Pancreas (tissue), 10 donors: ENCODE results near the gene FAM228B. TPM values are rescaled to one million over a fixed set of nuclear protein-coding genes. Genes with fewer than 3 reads are reported as not detected.

ENCODE experiments used
- ATAC-seq, 4 donors: fragments of 200-7000 bp; cut with Tn5 transposase; one replicate each; pipeline versions ENCODE4 v1.8.0 to v1.9.1; 2020; ENCODE audit warnings: mild to moderate bottlenecking in 4 of 4, moderate library complexity in 4 of 4
- DNase-seq, 6 donors: peaks; one replicate each; pipeline ENCODE4 v3.0.0-alpha.2; 2020
- FAIRE-seq: peaks from 2 replicates; lab custom pipeline; 2012; peaks lifted over from hg19 to GRCh38; lab: Jason Lieb, UNC
- H3K27ac ChIP-seq, 4 donors: fragments of 200-600 bp; sonication (generic); 1 replicate in 3 of 4; 2 replicates in 1 of 4; pipeline versions ENCODE4 v1.5.0 to v1.8.0; 2020
- H3K27me3 ChIP-seq, 4 donors: fragments of 200-600 bp; one replicate each; pipeline ENCODE4 v1.8.0; 2021
- H3K36me3 ChIP-seq, 3 donors: fragments of 200-600 bp; sonication (generic) in 1 of 3; one replicate each; pipeline versions ENCODE4 v1.5.0 to v1.8.0; 2020 to 2021
- H3K4me1 ChIP-seq, 3 donors: fragments of 200-600 bp; one replicate each; pipeline ENCODE4 v1.8.0; 2021
- H3K4me3 ChIP-seq, 4 donors: fragments of 200-600 bp; sonication (generic) in 2 of 4; one replicate each; pipeline versions ENCODE4 v1.5.0 to v1.8.0; 2020 to 2021
- H3K9me3 ChIP-seq, 4 donors: fragments of 200-600 bp; one replicate each; pipeline ENCODE4 v1.8.0; 2021
- WGBS, 2 donors: extraction: QIAGEN DNeasy Blood & Tissue Kit; methylation state at CpG; one replicate each; pipeline ENCODE4 v1.1.7; 2013; 5-methylcytosine and 5-hydroxymethylcytosine counted together
- intact Hi-C, 3 donors: fragments of 100-400 bp; cut with DNase I; formaldehyde crosslinking; loops; one replicate each; pipeline versions ENCODE4 v1.11.1 to v1.14.2; 2022
- polyA plus RNA-seq, 2 donors: library from polyadenylated mRNA; stranded (reverse); fragments of 200-250 nt; gene quantifications; one replicate each; pipeline ENCODE4 v1.2.3, GENCODE V29; 2013
- total RNA-seq, 6 donors: library from RNA; stranded (reverse); fragmentation: NEBNext Ultra II Directional in 4 of 6; extraction: Animal tissue kit (Norgen Biotek cat#: 25700) in 4 of 6; gene quantifications; one replicate each; pipeline versions ENCODE4 v1.2.1 to v1.2.4, GENCODE V29; 2021 to 2023
- TF ChIP-seq, protein P1 (sequence below), 4 donors: fragments of 200-600 bp; sonication (generic) in 3 of 4; IDR thresholded peaks; one replicate each; pipeline versions ENCODE4 v1.5.0 to v1.8.0; 2021; ENCODE audit warnings: antibody characterized with exemption in 4 of 4
- donor health status: healthy with polysubstance abuse.
- donor health status: DM: no; HTN: no; CAD: no; lungs with moderate emphysema.
- donor health status: DM: no; HTN: no; CAD: no.
- donor health status: control.
- donor health status: control.
- donor health status: Bipolar disorder and iron deficiency.
- donor health status: DM: yes; HTN: yes; CAD: no.
- donor health status: DM: no; HTN: no; CAD: no.
- donor health status: DM: no; HTN: no; CAD: no.
- donor health status: DM: yes; HTN: yes; CAD: no.

FAM228B gene
- total RNA-seq (10 to 100 TPM in 1 of 6 donors, 1 to 10 TPM in 5; 5.8 to 13.8 (median 8.2) TPM), polyA plus RNA-seq (10 to 100 TPM; 16.2 to 31.4 TPM)

DNA sequence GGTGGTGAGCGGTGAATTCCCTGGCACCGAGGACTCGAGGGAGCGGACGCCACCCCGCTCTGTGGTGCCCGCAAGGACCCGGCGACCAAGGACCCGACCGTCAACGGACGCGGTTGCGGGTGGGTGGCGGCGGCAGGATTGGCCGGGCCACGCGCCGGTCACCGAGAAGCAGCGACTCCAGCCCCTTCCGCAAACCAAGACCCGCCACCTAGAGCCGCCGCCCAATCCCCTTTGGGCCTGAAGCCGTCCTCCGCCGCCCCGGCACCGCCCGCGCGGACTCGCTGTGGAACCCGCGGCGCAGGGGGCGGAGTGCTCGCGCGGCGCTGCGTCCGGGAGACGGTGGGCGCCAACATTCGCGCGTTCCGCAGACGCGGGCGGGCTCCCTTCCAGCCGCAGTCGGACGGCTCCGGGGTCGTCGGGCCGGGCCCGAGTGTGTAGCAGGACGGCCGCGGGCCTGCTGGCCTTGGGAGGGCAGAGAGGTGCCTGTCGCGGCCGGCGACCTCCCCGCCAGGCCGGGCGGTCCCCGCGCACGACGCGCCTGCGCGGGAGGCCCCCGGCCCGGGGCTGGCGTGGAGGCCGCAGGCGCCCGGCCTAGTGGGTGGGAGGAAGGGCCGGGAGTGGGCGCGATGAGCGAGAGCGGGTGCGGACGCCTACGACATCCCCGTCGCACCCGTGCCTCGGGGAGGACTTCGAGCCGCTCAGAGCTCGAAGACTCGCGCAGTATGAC, at the start of gene FAM228B, which contains the start of gene PFN4:
Gene FAM228B, plus strand, starts transcription at position 275 of the 727 bp plus-strand sequence. CDS start 893 bp downstream, outside the sequence.
Gene PFN4, minus strand, starts transcription at position 140 of the 727 bp plus-strand sequence. CDS start 799 bp downstream, outside the sequence.
- H3K27ac ChIP-seq = peak within 1 kb of the TSS; percentile 66 to 89 (median 82)
- TF ChIP-seq, protein P1, sequence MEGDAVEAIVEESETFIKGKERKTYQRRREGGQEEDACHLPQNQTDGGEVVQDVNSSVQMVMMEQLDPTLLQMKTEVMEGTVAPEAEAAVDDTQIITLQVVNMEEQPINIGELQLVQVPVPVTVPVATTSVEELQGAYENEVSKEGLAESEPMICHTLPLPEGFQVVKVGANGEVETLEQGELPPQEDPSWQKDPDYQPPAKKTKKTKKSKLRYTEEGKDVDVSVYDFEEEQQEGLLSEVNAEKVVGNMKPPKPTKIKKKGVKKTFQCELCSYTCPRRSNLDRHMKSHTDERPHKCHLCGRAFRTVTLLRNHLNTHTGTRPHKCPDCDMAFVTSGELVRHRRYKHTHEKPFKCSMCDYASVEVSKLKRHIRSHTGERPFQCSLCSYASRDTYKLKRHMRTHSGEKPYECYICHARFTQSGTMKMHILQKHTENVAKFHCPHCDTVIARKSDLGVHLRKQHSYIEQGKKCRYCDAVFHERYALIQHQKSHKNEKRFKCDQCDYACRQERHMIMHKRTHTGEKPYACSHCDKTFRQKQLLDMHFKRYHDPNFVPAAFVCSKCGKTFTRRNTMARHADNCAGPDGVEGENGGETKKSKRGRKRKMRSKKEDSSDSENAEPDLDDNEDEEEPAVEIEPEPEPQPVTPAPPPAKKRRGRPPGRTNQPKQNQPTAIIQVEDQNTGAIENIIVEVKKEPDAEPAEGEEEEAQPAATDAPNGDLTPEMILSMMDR (IDR thresholded peaks at IDR 0.05) = no peak
- no peak for FAIRE-seq
- peaks cover 0 to 10% (median 5%) of the 10 kb centered on the region in 3 donors for H3K4me1 ChIP-seq
- WGBS, 2 donors = 1% methylated on average over 73 to 103 of the region's 103 CpGs
- H3K36me3 ChIP-seq = no peaks in the 10 kb centered on the region
- DNase-seq = peak; percentile 87 to 95 (median 90)
- peak; percentile 97 to 98 (median 98) for ATAC-seq
- no peaks in the 10 kb centered on the region for H3K27me3 ChIP-seq
- intact Hi-C loops = no loop called here
- no peaks in the 10 kb centered on the region for H3K9me3 ChIP-seq
- H3K4me3 ChIP-seq = peak within 1 kb of the TSS; percentile 55 to 73 (median 68)

DNA sequence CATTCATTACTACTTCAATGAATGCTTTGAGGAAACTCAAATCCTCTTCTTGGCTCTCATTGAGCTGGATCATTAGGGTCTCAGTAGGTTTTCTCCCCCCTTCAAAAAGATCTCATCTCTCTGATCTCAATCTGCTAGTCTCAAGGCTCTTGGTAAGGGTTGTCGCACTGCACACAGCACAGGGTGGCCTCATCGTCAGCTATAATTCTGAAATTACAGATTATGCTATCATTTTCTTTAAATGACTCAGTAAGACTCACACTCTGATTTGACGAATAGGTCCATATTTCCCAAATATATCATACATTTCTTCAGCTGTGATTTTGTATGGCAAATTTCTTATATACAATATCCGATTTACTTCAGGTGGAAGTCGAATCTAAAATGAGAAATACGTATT, 49.5 kb upstream of the FAM228B start:
- Histone ChIP-seq H3K4me3 (no peak overlapping the region), H3K27ac (no peak overlapping the region), H3K36me3 (peaks cover 0 to 21% (median 0%) of the 10 kb centered on the region in 3 donors), H3K27me3 (no peaks in the 10 kb centered on the region), H3K4me1 (peaks cover 0 to 17% (median 0%) of the 10 kb centered on the region in 3 donors), H3K9me3 (no peaks in the 10 kb centered on the region)
- WGBS, 2 donors = 86 to 91% methylated on average over 6 of the region's 6 CpGs
- TF ChIP-seq, protein P1 (IDR thresholded peaks at IDR 0.05) = no peak
- DNase-seq = no peak
- no peak for ATAC-seq
- no peak for FAIRE-seq
- intact Hi-C loops = no loop called here

GRCh38 chr2:24075259-24075658, 48.0 kb upstream of the FAM228B start:
- FAIRE-seq (no peak), ATAC-seq (no peak), DNase-seq (no peak)
- H3K27me3 ChIP-seq = no peaks in the 10 kb centered on the region
- intact Hi-C loops = no loop called here
- peak overlapping the region; percentile 37 to 76 (median 58) for H3K4me3 ChIP-seq
- H3K9me3 ChIP-seq = no peaks in the 10 kb centered on the region
- H3K4me1 ChIP-seq = peaks cover 0 to 17% (median 0%) of the 10 kb centered on the region in 3 donors
- peaks cover 0 to 25% (median 0%) of the 10 kb centered on the region in 3 donors for H3K36me3 ChIP-seq
- 46 to 51% methylated on average over 5 of the region's 5 CpGs for WGBS, 2 donors
- H3K27ac ChIP-seq = peak overlapping the region in 1 of 4 donors; percentile 92
- TF ChIP-seq, protein P1 (IDR thresholded peaks at IDR 0.05) = no peak

GRCh38 chr2:24075915-24076848, 47.1 kb upstream of the FAM228B start, which contains the start of gene SF3B6:
TSS of gene SF3B6 (minus strand) at chr2:24076326. CDS start at chr2:24076229, 97 bp downstream.
- peak; percentile 98 to 100 (median 100) for DNase-seq
- H3K4me1 ChIP-seq = peaks cover 0 to 17% (median 0%) of the 10 kb centered on the region in 3 donors
- intact Hi-C loops = no loop called here
- no peaks in the 10 kb centered on the region for H3K27me3 ChIP-seq
- peak; percentile 67 for FAIRE-seq
- H3K27ac ChIP-seq = peak within 1 kb of the TSS; percentile 75 to 92 (median 87)
- WGBS, 2 donors = 0 to 1% methylated on average over 64 of the region's 64 CpGs
- H3K36me3 ChIP-seq = peaks cover 0 to 31% (median 0%) of the 10 kb centered on the region in 3 donors
- TF ChIP-seq, protein P1 (IDR thresholded peaks at IDR 0.05) = no peak
- peak within 1 kb of the TSS; percentile 51 to 76 (median 58) for H3K4me3 ChIP-seq
- ATAC-seq = peak; percentile 85 to 94 (median 87)
- H3K9me3 ChIP-seq = no peaks in the 10 kb centered on the region
